GM20000 (cell line): ENCODE measurements around the gene DOC2A.

Experiments
- DNase-seq: peaks from one replicate; pipeline ENCODE4 v3.0.0; 2012; ENCODE audit warnings: low spot score
- TF ChIP-seq, protein P1 (sequence below): IDR thresholded peaks from 2 replicates; pipeline ENCODE4 v1.5.1; 2012; ENCODE audit warnings: mild to moderate bottlenecking, control low read depth; ENCODE audit errors: extremely low read depth, missing control alignments

The DOC2A gene

DNA sequence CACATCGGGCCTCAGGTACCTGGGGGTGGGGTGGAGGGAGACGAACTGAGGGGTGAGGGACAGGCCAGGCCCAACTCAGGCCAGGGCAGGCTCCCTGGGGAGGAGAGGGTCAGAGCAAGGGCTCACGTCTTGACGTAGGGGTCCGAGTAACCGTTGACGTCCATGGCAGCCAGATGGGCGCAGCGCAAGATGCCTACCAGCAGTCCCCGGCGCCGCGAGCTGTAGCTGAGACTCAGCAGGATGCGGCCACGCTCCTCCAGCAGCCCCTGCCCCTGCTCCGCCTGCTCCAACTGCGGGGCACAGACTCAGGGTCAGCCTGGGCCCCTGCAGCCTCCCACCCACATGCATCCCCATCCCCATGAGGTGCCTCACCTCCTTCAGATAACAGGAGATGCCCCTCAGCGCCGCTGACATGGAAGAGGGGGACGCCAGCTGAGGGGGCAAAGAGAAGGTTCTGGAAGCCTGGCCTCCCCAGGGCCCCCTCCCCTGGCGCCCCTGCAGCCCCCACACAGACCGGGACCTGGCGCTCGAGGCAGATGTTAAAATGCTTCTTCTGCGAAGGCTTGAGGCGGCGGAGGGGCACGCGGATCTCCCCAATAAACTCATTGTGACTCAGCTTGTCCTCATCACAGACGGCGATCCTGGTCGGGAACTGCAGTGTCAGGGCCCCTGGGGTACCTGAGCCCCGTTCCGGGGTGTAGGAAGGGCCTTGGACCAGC is 4.0 kb downstream of the DOC2A start:
- TF ChIP-seq, protein P1, sequence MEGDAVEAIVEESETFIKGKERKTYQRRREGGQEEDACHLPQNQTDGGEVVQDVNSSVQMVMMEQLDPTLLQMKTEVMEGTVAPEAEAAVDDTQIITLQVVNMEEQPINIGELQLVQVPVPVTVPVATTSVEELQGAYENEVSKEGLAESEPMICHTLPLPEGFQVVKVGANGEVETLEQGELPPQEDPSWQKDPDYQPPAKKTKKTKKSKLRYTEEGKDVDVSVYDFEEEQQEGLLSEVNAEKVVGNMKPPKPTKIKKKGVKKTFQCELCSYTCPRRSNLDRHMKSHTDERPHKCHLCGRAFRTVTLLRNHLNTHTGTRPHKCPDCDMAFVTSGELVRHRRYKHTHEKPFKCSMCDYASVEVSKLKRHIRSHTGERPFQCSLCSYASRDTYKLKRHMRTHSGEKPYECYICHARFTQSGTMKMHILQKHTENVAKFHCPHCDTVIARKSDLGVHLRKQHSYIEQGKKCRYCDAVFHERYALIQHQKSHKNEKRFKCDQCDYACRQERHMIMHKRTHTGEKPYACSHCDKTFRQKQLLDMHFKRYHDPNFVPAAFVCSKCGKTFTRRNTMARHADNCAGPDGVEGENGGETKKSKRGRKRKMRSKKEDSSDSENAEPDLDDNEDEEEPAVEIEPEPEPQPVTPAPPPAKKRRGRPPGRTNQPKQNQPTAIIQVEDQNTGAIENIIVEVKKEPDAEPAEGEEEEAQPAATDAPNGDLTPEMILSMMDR = no peak
- DNase-seq = no peak

- TF ChIP-seq, protein P1 = no peak
- no peak for DNase-seq
Observed at GRCh38 chr16:30006095-30006473, 4.7 kb downstream of the DOC2A start.

DNA sequence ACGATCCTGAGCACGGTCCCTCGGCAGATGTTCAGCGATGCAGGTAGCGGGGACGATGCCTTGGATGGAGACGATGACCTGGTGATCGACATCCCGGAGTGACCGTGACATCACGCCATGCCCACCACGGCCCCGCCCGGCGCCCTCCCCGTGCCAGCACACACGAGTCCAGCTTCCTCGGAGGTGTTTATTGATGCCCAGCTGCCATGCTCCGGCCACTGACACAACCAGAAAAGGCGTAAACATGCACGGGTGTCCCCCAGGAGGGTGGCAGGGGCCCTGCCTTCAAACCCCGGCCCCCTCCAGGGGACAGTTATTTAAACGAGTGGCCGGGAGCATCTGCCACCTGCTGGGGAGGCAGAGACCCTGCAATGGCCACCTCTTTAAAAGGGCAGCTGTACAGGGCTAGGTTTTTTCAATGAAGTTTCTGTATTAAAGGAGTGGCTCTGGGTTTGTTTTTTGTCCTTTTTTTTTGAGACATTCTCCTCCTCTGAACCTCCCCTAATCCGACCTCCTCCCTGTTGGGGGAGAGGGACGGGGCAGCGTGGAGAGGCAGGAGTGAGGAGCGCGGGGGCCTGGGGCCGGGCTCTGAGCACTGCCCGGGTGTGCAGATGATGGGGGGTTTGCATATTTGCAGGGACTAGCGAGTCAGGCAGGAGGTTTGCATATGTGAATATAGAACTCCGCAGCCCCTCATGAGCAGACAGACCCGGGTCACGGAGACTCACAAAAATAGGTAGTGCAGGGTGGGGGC is 5.3 kb downstream of the DOC2A start:
- TF ChIP-seq, protein P1 = peak; percentile 74

GRCh38 chr16:30004811-30005242 is 6.0 kb downstream of the DOC2A start:
- TF ChIP-seq, protein P1 = no peak
- no peak for DNase-seq

More for the DNA sequence above, 5.3 kb downstream of the DOC2A start:
- DNase-seq = peak; percentile 84

GRCh38 chr16:30004424-30004776 is 6.4 kb downstream of the DOC2A start:
- TF ChIP-seq, protein P1 = no peak
- DNase-seq = no peak

DNA sequence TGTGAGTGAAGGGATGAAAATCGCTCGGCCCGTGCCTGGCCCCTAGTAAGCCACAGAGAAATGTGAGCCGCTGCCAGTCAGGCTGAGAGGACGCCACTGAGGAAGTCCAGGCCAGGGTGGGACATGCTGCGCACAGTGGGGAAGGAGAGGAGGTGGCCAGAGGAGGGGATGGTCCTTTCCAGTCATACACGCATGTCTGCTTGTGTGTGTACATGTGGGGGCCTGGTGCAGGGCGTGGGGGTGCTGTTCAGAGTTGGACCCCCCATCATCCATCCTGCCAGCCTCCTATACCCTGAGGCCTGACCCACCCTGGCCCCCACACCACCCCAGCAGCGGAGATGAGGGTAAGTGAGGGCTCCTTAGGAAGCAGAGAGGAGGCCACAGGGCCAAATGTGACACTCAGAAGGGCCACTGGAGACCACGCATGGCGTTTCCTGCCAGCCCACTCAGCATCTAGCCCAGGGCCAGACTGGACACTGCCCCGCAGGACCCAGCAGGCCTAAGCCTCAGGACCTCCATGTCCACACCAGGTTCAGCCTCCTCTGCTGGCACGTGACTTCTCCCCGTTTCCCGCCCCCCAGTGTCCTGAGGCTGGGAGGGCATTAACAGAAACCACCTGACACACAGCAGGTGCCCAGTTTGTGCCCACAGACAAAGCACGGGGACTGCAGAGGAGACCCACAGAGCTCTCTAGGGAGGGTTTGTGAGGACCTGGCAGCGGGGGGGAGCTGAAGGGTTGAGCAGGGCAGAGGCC is 7.0 kb downstream of the DOC2A start:
- no peak for DNase-seq
- TF ChIP-seq, protein P1 = no peak
